ENCODE data around the gene VPS54. TPM values are rescaled to one million over a fixed set of nuclear protein-coding genes. Genes with fewer than 3 reads are reported as not detected.
"Not testable (repeated sequence)": the region's sequence is repeated elsewhere in the genome, so short reads cannot be mapped to it uniquely, and the experiment has no call there.

Gene VPS54
- total RNA-seq, 2 donors from 2014 or later: 12.8 to 19.7 TPM

DNA sequence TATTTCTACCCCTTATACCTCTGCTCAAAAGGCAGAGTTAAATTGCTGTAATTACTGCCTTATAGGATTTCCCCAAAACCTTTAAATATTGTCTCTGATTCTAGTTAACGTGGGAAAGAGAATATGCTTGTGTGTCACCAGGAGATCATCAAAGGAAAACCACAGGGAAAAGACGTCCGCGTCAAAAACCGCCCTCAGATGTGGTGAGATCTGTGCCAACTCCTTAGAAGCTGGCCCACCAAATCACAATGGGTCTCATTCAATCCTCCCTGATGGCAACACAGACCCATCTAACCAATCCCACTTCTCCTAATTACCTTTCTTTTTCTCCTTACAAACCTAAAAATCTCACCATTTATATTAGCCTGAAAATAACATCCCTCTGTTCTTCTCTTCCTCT is 25.4 kb downstream of the VPS54 start:
- H3K4me1 Mint-ChIP-seq (ENCODE audit: low read depth in 2 of 2): peaks cover 5 to 8% of the 10 kb centered on the region in 2 donors
- ATAC-seq (no peak), DNase-seq (ENCODE audit: low spot score) (no peak)
- no peak overlapping the region for H3K4me3 Mint-ChIP-seq
- no peak overlapping the region for H3K27ac Mint-ChIP-seq
- H3K36me3 Mint-ChIP-seq: peaks cover 31% of the 10 kb centered on the region
- H3K9me3 Mint-ChIP-seq: peaks cover 16% of the 10 kb centered on the region
- H3K27me3 Mint-ChIP-seq: no peaks in the 10 kb centered on the region

DNA sequence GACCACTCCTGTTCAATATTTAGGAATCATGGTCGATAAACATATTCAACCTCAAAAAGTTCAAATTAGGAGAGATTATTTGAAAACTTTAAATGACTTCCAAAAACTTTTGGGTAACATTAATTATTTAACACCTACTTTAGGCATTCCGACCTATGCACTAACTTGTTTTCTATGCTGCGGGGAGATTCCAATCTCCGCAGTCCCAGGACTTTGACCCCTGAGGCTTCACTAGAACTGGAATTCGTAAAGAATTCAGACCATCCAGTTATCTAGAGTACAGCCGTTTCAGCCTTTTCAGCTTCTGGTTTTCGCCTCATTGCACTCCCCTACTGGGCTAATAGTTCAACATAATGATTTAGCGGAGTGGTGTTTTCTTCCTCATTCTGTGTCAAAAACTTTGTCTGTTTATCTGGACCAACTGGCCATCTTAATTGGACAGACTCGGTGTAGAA is 26.1 kb downstream of the VPS54 start:
- not testable (repeated sequence) for H3K27me3 Mint-ChIP-seq; H3K4me3 Mint-ChIP-seq; H3K4me1 Mint-ChIP-seq (ENCODE audit: low read depth in 2 of 2); H3K27ac Mint-ChIP-seq; ATAC-seq; DNase-seq (ENCODE audit: low spot score)
- Mint-ChIP-seq H3K36me3 (peaks cover 26% of the 10 kb centered on the region), H3K9me3 (peaks cover 13% of the 10 kb centered on the region)

DNA sequence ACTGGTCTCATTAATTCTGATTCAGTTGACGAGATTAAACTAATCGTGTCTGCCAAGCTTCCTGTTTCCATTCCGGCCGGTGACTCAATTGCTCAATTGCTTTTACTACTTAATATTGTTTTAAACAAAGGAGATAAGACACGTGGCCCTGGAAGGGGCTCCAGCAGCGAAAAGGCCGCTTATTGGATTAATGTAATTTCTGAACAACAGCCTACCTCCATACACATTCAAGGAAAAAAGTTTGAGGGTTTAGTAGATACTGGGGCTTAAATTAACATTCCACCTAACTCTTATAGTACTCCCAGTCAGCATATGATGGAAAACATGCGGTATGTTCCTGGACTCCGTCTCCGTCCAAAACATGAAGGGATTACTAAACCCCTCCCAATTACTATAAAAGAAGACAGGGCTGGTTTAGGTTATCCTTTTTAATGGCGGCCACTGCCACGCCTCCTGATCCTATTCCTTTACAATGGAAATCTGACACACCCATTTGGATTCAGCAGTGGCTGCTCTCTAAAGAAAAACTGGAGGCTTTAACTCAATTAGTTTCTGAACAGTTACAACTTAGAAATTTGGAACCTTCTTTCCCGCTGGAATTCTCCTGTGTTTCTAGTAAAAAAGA is 27.1 kb downstream of the VPS54 start:
- peaks cover 5 to 12% of the 10 kb centered on the region in 2 donors for H3K4me1 Mint-ChIP-seq (ENCODE audit: low read depth in 2 of 2)
- DNase-seq (ENCODE audit: low spot score) (no peak), ATAC-seq (no peak)
- no peak overlapping the region for H3K4me3 Mint-ChIP-seq
- peaks cover 7% of the 10 kb centered on the region for H3K9me3 Mint-ChIP-seq
- peaks cover 16% of the 10 kb centered on the region for H3K36me3 Mint-ChIP-seq
- H3K27me3 Mint-ChIP-seq: no peaks in the 10 kb centered on the region
- H3K27ac Mint-ChIP-seq: no peak overlapping the region

DNA sequence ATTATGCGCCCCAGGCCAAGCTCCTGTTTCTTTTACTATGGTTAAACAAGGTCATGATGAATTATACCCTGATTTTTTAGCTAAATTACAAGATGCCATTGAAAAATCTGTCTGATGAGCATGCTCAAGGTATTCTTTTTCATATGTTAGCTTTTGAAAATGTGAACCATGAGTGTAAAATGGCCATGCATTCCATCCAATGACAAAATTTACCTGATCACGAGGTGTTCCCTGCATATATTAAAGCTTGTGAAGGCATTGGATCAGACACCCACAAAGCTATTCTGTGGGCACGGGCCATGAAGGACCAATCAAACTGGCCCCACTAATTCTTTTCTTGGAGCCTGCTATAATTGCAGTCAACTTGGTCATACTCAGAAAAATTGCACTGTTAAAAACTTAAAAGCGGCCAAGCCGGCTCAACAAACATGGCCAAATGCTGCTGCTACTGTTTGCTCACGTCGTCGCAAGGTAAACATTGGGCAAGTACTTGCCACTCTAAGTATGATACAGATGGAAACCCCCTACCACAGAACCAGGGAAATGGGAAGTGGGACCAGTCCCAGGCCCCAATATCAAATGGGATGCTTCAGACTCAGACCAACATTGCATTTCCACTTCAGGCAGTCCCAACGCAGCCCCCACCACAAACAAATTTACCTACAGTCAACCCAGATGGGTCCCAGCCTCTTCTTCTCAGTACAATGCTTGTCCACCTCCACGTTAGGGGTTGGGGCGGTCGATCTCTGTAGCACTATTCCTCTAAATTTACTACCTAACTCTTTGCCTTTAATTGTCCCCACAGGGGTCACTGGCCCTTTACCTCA is 27.8 kb downstream of the VPS54 start:
- H3K27ac Mint-ChIP-seq; H3K27me3 Mint-ChIP-seq; H3K9me3 Mint-ChIP-seq; H3K4me3 Mint-ChIP-seq; DNase-seq (ENCODE audit: low spot score); ATAC-seq: not testable (repeated sequence)
- Mint-ChIP-seq H3K36me3 (peaks cover 13% of the 10 kb centered on the region), H3K4me1 (ENCODE audit: low read depth in 2 of 2) (peaks cover 6 to 12% of the 10 kb centered on the region in 2 donors)

DNA sequence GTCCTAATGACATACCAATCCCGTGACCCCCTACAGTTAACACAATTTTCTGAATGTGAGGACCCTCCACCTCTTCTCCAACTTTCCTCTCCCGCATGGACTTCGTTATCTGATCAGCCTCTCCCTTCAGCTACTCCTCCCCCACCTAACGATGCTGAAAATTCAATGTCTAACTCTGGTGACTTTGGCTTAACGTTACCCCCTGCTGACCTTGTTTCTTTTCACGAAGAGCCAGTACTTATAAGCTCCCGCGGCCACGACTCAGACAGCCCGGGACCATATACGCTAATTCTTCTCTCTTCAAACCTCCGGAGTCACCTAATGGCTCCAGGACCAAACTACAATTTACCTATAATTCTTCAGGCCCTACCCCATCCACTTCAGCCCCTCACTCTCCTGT is 29.2 kb downstream of the VPS54 start:
- peaks cover 17 to 20% of the 10 kb centered on the region in 2 donors for H3K4me1 Mint-ChIP-seq (ENCODE audit: low read depth in 2 of 2)
- ATAC-seq (no peak), DNase-seq (ENCODE audit: low spot score) (no peak)
- no peaks in the 10 kb centered on the region for H3K27me3 Mint-ChIP-seq
- no peak overlapping the region for H3K27ac Mint-ChIP-seq
- H3K9me3 Mint-ChIP-seq: peaks cover 5% of the 10 kb centered on the region
- H3K36me3 Mint-ChIP-seq: peaks cover 13% of the 10 kb centered on the region
- H3K4me3 Mint-ChIP-seq: no peak overlapping the region

DNA sequence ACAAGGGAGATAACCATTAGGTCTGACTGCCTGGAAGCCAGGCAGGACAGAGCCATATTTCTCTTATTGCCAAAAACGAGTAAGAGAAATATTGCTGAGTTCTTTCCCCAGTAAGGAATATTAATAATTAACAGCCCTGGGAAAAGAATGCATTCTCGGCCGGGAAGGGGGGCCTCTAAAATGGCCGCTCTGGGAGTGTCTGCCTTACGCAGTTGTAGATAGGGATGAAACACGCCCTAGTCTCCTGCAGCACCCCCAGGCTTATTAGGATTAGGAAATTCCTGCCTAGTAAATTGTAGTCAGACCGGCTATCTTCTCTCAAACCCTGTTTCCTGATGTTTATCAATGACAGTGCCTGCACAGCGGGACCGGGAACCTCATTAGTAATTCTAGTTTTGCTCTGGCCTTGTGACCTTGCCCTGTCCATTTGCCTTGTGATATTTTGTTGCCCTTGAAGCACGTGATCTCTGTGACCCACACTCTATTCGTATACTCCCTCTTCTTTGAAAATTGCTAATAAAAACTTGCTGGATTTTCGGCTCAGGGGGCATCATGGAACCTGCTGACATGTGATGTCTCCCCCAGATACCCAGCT is 30.3 kb downstream of the VPS54 start:
- H3K4me1 Mint-ChIP-seq (ENCODE audit: low read depth in 2 of 2): peaks cover 16 to 23% of the 10 kb centered on the region in 2 donors
- not testable (repeated sequence) for H3K27me3 Mint-ChIP-seq

DNA sequence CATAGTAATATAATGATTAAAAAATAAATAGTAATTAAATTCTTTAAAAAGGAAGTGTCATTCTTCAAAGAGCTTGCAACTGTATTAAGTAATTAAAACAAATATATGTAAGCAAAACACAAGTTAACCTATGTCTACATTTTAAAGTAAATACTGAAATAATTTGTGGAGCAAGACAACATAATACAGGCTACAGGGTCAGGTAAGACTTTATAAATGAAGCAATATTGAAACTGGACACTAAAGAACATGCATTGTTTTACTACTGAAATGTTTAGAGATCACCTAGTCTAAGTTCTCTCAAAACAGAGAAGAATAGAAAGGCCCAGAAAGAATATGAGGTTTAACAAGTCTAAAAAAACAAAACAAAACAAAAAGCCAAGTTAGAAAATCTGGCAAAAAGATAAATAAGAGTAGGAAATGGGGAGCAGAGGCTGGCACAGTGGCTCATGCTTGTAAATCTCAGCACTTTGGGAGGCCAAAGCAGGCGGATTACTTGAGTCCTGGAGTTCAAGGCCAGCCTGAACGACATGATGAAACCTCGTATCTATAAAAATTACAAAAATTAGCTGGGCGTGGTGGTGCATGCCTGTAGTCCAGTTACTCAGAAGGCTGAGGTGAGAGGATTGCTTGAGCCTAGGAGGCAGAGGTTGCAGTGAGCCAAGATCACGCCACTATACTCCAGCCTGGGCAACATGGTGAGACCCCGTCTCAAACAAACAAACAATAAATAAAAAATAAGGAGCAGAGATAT is 34.4 kb downstream of the VPS54 start:
- DNase-seq (ENCODE audit: low spot score) (no peak), ATAC-seq (no peak)
- Mint-ChIP-seq H3K9me3 (no peaks in the 10 kb centered on the region), H3K27ac (peak overlapping the region; percentile 5 to 8), H3K4me1 (ENCODE audit: low read depth in 2 of 2) (peaks cover 15 to 18% of the 10 kb centered on the region in 2 donors), H3K36me3 (peaks cover 10% of the 10 kb centered on the region), H3K4me3 (no peak overlapping the region), H3K27me3 (no peaks in the 10 kb centered on the region)

More for the DNA sequence above, 30.3 kb downstream of the VPS54 start:
- not testable (repeated sequence) for H3K4me3 Mint-ChIP-seq; ATAC-seq; H3K27ac Mint-ChIP-seq; DNase-seq (ENCODE audit: low spot score); H3K9me3 Mint-ChIP-seq
- H3K36me3 Mint-ChIP-seq: peaks cover 13% of the 10 kb centered on the region

DNA sequence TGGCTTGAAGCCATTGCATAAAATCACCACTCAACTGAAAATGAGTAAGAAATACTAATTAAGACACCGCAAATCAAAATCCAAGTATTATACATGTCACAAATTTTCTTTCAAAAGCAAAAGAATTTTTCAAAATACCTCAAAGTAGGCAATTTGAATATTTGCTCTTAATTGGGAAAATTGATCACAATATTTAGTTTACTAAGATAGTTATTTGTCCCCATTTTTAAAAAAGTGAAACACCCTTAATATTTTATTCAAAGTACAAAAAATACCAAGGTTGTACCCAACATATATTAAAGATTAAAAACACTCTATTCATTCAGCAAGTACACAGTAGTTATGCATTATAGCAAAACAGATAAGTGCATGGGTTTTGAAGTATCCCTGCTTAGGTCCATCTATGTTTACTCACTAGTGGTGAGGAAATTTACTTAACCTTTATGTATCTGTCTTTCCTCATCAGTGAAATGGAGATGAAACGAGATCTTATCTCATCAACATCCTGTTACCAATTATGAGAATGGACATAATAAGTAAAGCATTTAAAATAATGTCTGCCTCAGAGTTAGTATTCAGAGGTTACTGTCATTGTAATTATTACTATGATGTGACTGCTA is 35.1 kb downstream of the VPS54 start:
- Mint-ChIP-seq H3K4me3 (no peak overlapping the region), H3K4me1 (ENCODE audit: low read depth in 2 of 2) (peaks cover 15 to 18% of the 10 kb centered on the region in 2 donors), H3K27me3 (no peaks in the 10 kb centered on the region), H3K36me3 (peaks cover 4% of the 10 kb centered on the region), H3K9me3 (no peaks in the 10 kb centered on the region), H3K27ac (no peak overlapping the region)
- DNase-seq (ENCODE audit: low spot score) (no peak), ATAC-seq (no peak)

DNA sequence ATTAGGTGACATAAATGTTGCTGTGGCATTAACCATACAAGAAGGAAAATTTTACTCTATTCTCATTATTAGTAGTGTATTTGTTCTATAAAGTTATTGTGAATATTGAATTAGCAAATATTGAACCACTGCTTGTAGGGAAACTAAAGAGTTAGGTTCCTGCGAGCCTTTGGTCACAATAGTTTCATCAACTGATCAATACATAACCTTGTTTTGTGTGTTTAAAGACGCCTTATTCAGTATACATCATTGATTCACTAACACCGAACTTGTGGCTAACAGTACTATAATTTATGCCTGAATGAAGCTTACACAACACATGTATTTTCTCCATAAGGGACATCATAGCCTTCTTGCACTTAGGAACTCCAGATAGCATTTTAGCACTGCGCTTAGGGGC is 36.9 kb downstream of the VPS54 start:
- Mint-ChIP-seq H3K27ac (no peak overlapping the region), H3K27me3 (no peaks in the 10 kb centered on the region), H3K9me3 (no peaks in the 10 kb centered on the region), H3K4me3 (no peak overlapping the region), H3K4me1 (ENCODE audit: low read depth in 2 of 2) (peaks cover 12 to 18% of the 10 kb centered on the region in 2 donors), H3K36me3 (peaks cover 12% of the 10 kb centered on the region)
- ATAC-seq: no peak
- DNase-seq (ENCODE audit: low spot score): no peak

DNA sequence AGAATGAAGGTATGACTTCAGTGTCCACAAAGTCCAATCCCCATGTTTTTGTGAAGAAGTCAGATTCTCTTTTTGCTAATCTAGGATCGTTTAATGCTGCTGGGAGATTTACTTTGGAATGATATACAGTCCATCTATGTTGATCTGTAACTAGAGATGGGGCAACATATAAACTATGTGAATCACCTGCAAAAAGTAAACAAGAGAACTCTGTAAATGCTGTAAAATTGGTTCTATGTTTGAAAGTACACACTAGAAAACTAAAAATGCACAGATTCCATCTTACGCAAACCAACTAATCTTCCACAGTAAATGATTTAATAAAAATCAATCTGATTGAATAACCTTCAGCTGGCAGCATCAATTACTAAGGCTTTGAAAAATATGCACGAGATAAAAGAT is 37.5 kb downstream of the VPS54 start:
- no peak for ATAC-seq

DNA sequence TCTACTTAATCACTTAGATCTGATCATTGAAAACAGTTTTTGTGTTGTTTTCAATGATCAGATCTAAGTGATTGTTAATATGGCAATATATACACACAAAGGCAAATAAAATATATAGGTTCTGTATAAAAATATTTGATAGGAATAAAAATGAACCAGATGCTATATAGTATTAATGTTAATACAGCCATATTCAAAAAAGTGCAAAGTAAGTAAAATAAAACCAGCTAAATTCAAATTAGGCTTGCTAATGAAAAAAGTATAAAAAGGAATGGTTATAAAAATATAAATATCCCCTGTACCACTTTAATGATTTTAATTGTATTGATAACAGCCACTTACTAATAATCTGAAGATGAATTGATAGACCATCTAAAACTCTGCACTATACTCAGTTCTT is 38.4 kb downstream of the VPS54 start:
- no peak for DNase-seq (ENCODE audit: low spot score)
- H3K36me3 Mint-ChIP-seq: peaks cover 14% of the 10 kb centered on the region
- no peak overlapping the region for H3K27ac Mint-ChIP-seq
- H3K4me1 Mint-ChIP-seq (ENCODE audit: low read depth in 2 of 2): peaks cover 10 to 12% of the 10 kb centered on the region in 2 donors
- H3K4me3 Mint-ChIP-seq: no peak overlapping the region
- no peak for ATAC-seq
- H3K27me3 Mint-ChIP-seq: no peaks in the 10 kb centered on the region
- no peaks in the 10 kb centered on the region for H3K9me3 Mint-ChIP-seq

More for the DNA sequence above, 37.5 kb downstream of the VPS54 start:
- DNase-seq (ENCODE audit: low spot score): no peak
- H3K36me3 Mint-ChIP-seq: peaks cover 14% of the 10 kb centered on the region
- H3K27me3 Mint-ChIP-seq: no peaks in the 10 kb centered on the region
- peaks cover 13 to 18% of the 10 kb centered on the region in 2 donors for H3K4me1 Mint-ChIP-seq (ENCODE audit: low read depth in 2 of 2)
- no peaks in the 10 kb centered on the region for H3K9me3 Mint-ChIP-seq
- H3K27ac Mint-ChIP-seq: no peak overlapping the region
- H3K4me3 Mint-ChIP-seq: no peak overlapping the region

DNA sequence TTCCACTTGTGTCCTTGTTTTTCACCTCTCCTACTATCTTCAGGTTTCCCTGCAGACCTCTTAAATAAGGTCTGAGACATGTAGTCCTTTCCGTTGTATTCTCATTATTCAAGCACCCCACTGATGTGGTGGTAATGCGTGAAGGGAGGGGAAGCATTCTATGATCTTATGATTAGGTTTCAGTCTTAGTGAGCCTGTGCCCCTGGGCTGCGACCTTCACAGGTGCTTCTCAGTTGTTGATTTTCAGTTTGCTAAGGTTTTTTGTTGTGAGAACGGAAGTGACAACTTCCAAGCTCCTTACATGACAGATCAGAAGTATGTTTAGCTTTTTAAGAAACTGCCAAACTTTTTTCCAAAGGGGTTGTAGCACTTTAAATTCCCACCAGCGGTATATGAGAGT is 41.3 kb downstream of the VPS54 start:
- Mint-ChIP-seq H3K4me1 (ENCODE audit: low read depth in 2 of 2) (peaks cover 0 to 2% of the 10 kb centered on the region in 2 donors), H3K27me3 (no peaks in the 10 kb centered on the region), H3K27ac (no peak overlapping the region), H3K9me3 (no peaks in the 10 kb centered on the region), H3K4me3 (no peak overlapping the region), H3K36me3 (peaks cover 14% of the 10 kb centered on the region)
- no peak for DNase-seq (ENCODE audit: low spot score)
- ATAC-seq: no peak

DNA sequence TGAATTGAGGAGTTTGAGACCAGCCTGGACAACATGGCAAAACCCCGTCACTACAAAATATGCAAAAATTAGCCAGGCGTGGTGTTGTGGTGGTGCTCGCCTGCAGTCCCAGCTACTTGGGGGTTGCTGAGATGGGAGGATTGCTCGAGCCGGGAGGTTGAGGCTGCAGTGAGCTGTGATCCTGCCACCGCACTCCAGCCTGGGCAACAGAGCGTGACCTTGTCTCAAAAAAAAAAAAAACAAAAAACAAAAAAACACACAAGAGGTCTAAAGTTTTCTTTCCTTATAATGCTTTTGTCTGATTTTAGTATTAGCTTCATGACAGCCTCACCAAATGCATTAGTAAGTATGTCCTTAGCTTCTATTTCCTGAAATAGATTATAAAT is 43.1 kb downstream of the VPS54 start:
- peaks cover 10% of the 10 kb centered on the region for H3K36me3 Mint-ChIP-seq
- no peaks in the 10 kb centered on the region for H3K27me3 Mint-ChIP-seq
- ATAC-seq (no peak), DNase-seq (ENCODE audit: low spot score) (no peak)
- H3K27ac Mint-ChIP-seq: no peak overlapping the region
- H3K4me1 Mint-ChIP-seq (ENCODE audit: low read depth in 2 of 2): peaks cover 0 to 2% of the 10 kb centered on the region in 2 donors
- H3K9me3 Mint-ChIP-seq: no peaks in the 10 kb centered on the region
- no peak overlapping the region for H3K4me3 Mint-ChIP-seq
